Endothelial cell of umbilical vein (primary cell): ENCODE data around the gene LIM2. TPM values are rescaled to one million over a fixed set of nuclear protein-coding genes. Genes with fewer than 3 reads are reported as not detected.

ENCODE experiments used
- BruUV-seq: library from RNA; stranded (reverse); fragments of 400-500 nt; replicated peaks from 2 replicates; lab custom pipeline; 2021; lab: Mats Ljungman, UMichigan
- CTCF ChIA-PET: fragments of 300-600, 350-600 bp; sonication (Branson Sonifier 250); formaldehyde crosslinking; loops from one replicate; lab custom pipeline; 2021; ENCODE audit warnings: antibody characterized with exemption, inconsistent platforms; lab: Charles Lee
- POLR2A ChIA-PET: fragments of 300-600, 350-600 bp; sonication (Branson Sonifier 250); formaldehyde crosslinking; loops from one replicate; lab custom pipeline; 2021; ENCODE audit warnings: antibody characterized with exemption, inconsistent platforms; lab: Charles Lee
- DNase-seq: peaks from one replicate; pipeline ENCODE4 v3.0.0-alpha.2; 2011; ENCODE audit warnings: low read depth, low spot score
- FAIRE-seq: peaks from 2 replicates; lab custom pipeline; 2011; peaks lifted over from hg19 to GRCh38; lab: Jason Lieb, UNC
- H2AFZ ChIP-seq: 2 replicates; pipeline ENCODE4 v1.6.0; 2012; ENCODE audit warnings: low read depth, low read length, control low read depth, inconsistent platforms
- H3K27ac ChIP-seq: 2 replicates; pipeline ENCODE4 v1.5.1; 2011; ENCODE audit warnings: low read depth, mild to moderate bottlenecking, control low read depth, low read length, moderate library complexity; ENCODE audit not compliant: insufficient read depth
- H3K27me3 ChIP-seq, 2 experiments: 2 replicates each; pipeline versions ENCODE4 v1.6.0 to v1.6.1; 2011; ENCODE audit warnings: low read length in 2 of 2, mixed read lengths in 1 of 2; ENCODE audit not compliant: control insufficient read depth in 2 of 2, insufficient read depth in 2 of 2
- H3K36me3 ChIP-seq, 2 experiments: 2 replicates in 1 of 2; 3 replicates in 1 of 2; pipeline ENCODE4 v1.5.1; 2011; ENCODE audit warnings: low read length in 2 of 2, mild to moderate bottlenecking in 1 of 2, moderate library complexity in 1 of 2; ENCODE audit not compliant: control insufficient read depth in 2 of 2, insufficient read depth in 2 of 2; ENCODE audit errors: extremely low read depth in 1 of 2
- H3K4me1 ChIP-seq: 3 replicates; pipeline ENCODE4 v1.5.1; 2011; ENCODE audit warnings: mild to moderate bottlenecking, low read length; ENCODE audit not compliant: control insufficient read depth, insufficient read depth; ENCODE audit errors: extremely low read depth
- H3K4me2 ChIP-seq: 2 replicates; pipeline ENCODE4 v1.6.1; 2011; ENCODE audit warnings: low read length, control low read depth, mixed read lengths; ENCODE audit not compliant: insufficient read depth
- H3K4me3 ChIP-seq, 3 experiments: fragments of 200-600 bp in 1 of 3; sonication (generic), shearing (Covaris generic) in 1 of 3; replicated peaks in 1 of 3; 2 replicates each; pipeline ENCODE4 v1.5.1; 2011 to 2016; ENCODE audit warnings: control low read depth in 3 of 3, low read length in 3 of 3, mild to moderate bottlenecking in 2 of 3, inconsistent platforms in 1 of 3, low read depth in 1 of 3, moderate library complexity in 1 of 3; ENCODE audit not compliant: insufficient read depth in 1 of 3
- H3K79me2 ChIP-seq: 2 replicates; pipeline ENCODE4 v1.6.0; 2012; ENCODE audit warnings: low read length, inconsistent platforms; ENCODE audit not compliant: control insufficient read depth, insufficient read depth
- H3K9ac ChIP-seq: replicated peaks from 2 replicates; pipeline ENCODE3; 2011; ENCODE audit warnings: low read length, control low read depth; ENCODE audit not compliant: insufficient read depth; ENCODE audit errors: extremely low read depth
- H3K9me1 ChIP-seq: replicated peaks from 3 replicates; pipeline ENCODE4 v1.6.0; 2011; ENCODE audit warnings: mild to moderate bottlenecking, low read length; ENCODE audit not compliant: control insufficient read depth, insufficient read depth; ENCODE audit errors: extremely low read depth
- H3K9me3 ChIP-seq: replicated peaks from 2 replicates; pipeline ENCODE4 v1.5.1; 2012; ENCODE audit warnings: low read length, inconsistent platforms; ENCODE audit not compliant: control insufficient read depth, insufficient read depth
- H4K20me1 ChIP-seq: replicated peaks from 2 replicates; pipeline ENCODE3; 2011; ENCODE audit warnings: mild to moderate bottlenecking, low read length; ENCODE audit not compliant: control insufficient read depth, insufficient read depth; ENCODE audit errors: extremely low read depth
- CTCF ChIP-seq, 2 donors: IDR thresholded peaks; 1 replicate in 1 of 2; 2 replicates in 1 of 2; pipeline ENCODE4 v1.5.1; 2011; ENCODE audit warnings: low read length in 2 of 2, mild to moderate bottlenecking in 2 of 2, moderate library complexity in 2 of 2, control low read depth in 1 of 2, inconsistent platforms in 1 of 2, low read depth in 1 of 2; ENCODE audit not compliant: insufficient read depth in 1 of 2; ENCODE audit errors: extremely low read depth in 1 of 2
- EZH2 ChIP-seq: IDR thresholded peaks from 2 replicates; pipeline ENCODE4 v1.6.1; 2012; ENCODE audit warnings: borderline replicate concordance, low read depth, mild to moderate bottlenecking, moderate library complexity, low read length, inconsistent platforms; ENCODE audit not compliant: severe bottlenecking
- FOS ChIP-seq: IDR thresholded peaks from 2 replicates; pipeline ENCODE4 v1.6.1; 2011; ENCODE audit warnings: mild to moderate bottlenecking, low read length, moderate library complexity, borderline replicate concordance; ENCODE audit not compliant: insufficient read depth
- GATA2 ChIP-seq: IDR thresholded peaks from 2 replicates; pipeline ENCODE4 v1.7.0; 2011; ENCODE audit warnings: low read depth, mild to moderate bottlenecking, moderate library complexity, mixed read lengths, low read length; ENCODE audit not compliant: insufficient read length, insufficient read depth
- JUN ChIP-seq: IDR thresholded peaks from 2 replicates; pipeline ENCODE4 v1.6.1; 2011; ENCODE audit warnings: borderline replicate concordance, low read depth; ENCODE audit not compliant: insufficient read length, insufficient read depth
- POLR2A ChIP-seq: IDR thresholded peaks from 2 replicates; pipeline ENCODE4 v1.6.1; 2012; ENCODE audit warnings: low read depth, mild to moderate bottlenecking, control low read depth, low read length
- POLR2AphosphoS5 ChIP-seq: IDR thresholded peaks from 2 replicates; pipeline ENCODE4 v1.6.1; 2012; ENCODE audit warnings: low read depth, mild to moderate bottlenecking, control low read depth, low read length, moderate library complexity; ENCODE audit not compliant: insufficient read depth
- dilution Hi-C: fragments of 300-500 bp; cut with MboI; formaldehyde crosslinking; loops from one replicate; pipeline ENCODE4 v1.15.0; 2019; ENCODE audit warnings: low sequenced_read_pairs; ENCODE audit not compliant: extremely low pct_ligation_motif_present
- intact Hi-C: fragments of 100-400 bp; cut with micrococcal nuclease; formaldehyde crosslinking; loops from one replicate; pipeline ENCODE4 v1.10.0; 2022
- polyA plus RNA-seq, 4 experiments: library from polyadenylated mRNA; depleted of rRNA in 3 of 4; stranded (reverse) in 3 of 4; unstranded in 1 of 4; fragments of >200 nt; gene quantifications; 2 replicates each; pipeline versions ENCODE4 v1.2.1 to v1.2.3, GENCODE V29; 2011 to 2012; ENCODE audit warnings: missing spikeins in 1 of 4
- total RNA-seq: library from RNA; stranded (reverse); gene quantifications from 2 replicates; pipeline ENCODE4 v1.2.3, GENCODE V29; 2021
- TF ChIP-seq, protein P1 (sequence below): IDR thresholded peaks from 2 replicates; pipeline ENCODE4 v1.6.1; 2011; ENCODE audit not compliant: insufficient read depth, insufficient read length

Gene LIM2
- total and polyA plus RNA-seq, 2 donors (not counting 3 experiments of a cell fraction or from before 2014, with no cell fraction given) = not detected

GRCh38 chr19:51372021-51372648, 15.6 kb downstream of the LIM2 start:
- no peaks in the 10 kb centered on the region for H3K9me3 ChIP-seq
- dilution Hi-C loops (no loop called here), intact Hi-C loops (no loop called here)
- FAIRE-seq (no peak), DNase-seq (no peak)
- H2AFZ ChIP-seq = no peak overlapping the region
- no peak overlapping the region for H3K4me3 ChIP-seq
- no peaks in the 10 kb centered on the region for H4K20me1 ChIP-seq
- no peaks in the 10 kb centered on the region for H3K9me1 ChIP-seq
- H3K4me2 ChIP-seq = no peak overlapping the region
- H3K36me3 ChIP-seq = no peaks in the 10 kb centered on the region
- no peaks in the 10 kb centered on the region for H3K79me2 ChIP-seq
- TF ChIP-seq POLR2A = no peak
- TF ChIP-seq CTCF (IDR thresholded peaks at IDR 0.05; ENCODE audit: extremely low read depth in 1 of 2, insufficient read depth in 1 of 2, low read depth in 1 of 2, low read length in 2 of 2) = no peak
- TF ChIP-seq, protein P1, sequence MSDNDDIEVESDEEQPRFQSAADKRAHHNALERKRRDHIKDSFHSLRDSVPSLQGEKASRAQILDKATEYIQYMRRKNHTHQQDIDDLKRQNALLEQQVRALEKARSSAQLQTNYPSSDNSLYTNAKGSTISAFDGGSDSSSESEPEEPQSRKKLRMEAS = no peak
- no peak for TF ChIP-seq EZH2
- TF ChIP-seq GATA2 = no peak
- no peak for TF ChIP-seq JUN
- no peak for TF ChIP-seq POLR2AphosphoS5
- TF ChIP-seq FOS = no peak
- H3K27me3 ChIP-seq = no peaks in the 10 kb centered on the region
- no TSS peak for BruUV-seq
- ChIA-PET POLR2A (no interaction called here), CTCF (interaction anchor here (1.0 to 1.3 kb wide), 2 partner anchors 9 to 45 kb away, joined by 3 read pairs; partner anchors contain the start of gene SIGLEC10)
- no peak overlapping the region for H3K9ac ChIP-seq
- H3K27ac ChIP-seq = no peak overlapping the region
- H3K4me1 ChIP-seq = no peaks in the 10 kb centered on the region
